Inferior parietal cortex (tissue), 1 donor: ENCODE measurements around the gene GADL1.

Source experiments
- DNase-seq: peaks from one replicate; pipeline ENCODE4 v3.0.0-alpha.2; 2016; ENCODE audit errors: extremely low spot score

GADL1 gene

GRCh38 chr3:30723211-30723610, 171.2 kb downstream of the GADL1 start:
- no peak for DNase-seq

GRCh38 chr3:30721314-30721634, 173.2 kb downstream of the GADL1 start:
- no peak for DNase-seq

GRCh38 chr3:30720586-30721313, 173.7 kb downstream of the GADL1 start:
- DNase-seq = no peak

DNA sequence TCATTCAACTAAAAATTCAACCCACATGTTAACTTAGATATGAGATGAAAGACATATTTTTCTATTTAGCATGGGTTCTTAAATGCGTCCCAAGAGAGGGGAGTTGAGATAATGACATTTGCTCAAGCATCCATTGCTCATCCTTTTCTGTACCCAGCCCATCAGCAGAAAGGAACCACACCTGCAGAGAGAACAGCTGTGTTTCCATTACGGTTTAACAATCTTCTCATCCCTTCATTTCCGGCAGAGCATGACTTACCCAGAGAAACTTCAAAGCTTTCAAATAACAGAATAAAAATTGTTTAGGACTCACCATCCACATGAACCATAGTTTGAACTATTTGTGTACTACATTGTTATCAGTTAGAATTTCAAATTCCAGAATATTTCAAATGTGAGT, 174.9 kb downstream of the GADL1 start:
- DNase-seq = no peak

DNA sequence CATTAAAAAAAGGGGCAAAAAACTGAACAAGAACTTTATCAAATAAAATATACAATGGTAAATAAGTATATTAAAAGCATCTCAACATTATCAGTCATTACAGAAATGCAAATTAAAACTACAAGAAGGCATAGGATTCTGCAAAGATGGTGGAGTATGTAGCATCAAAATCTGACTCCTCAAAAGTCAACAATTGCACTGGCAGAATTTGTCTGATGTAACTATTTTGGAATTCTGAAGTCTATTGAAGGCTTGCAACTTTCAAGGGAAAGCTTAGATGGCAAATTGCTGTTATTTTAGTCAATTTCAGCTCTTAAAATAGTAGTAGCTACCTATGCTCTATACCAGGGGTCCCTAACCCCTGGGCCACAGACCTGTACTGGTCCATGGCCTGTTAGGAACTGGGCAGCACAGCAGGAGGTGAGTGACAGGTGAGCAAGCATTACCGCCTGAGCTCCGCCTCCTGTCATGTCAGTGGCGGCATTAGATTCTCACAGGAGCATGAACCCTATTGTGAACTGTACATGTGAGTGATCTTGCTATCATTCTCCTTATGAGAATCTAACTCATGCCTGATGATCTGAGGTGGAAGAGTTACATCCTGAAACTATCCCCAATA, 180.5 kb downstream of the GADL1 start:
- no peak for DNase-seq

GRCh38 chr3:30712991-30713390, 181.5 kb downstream of the GADL1 start:
- no peak for DNase-seq

DNA sequence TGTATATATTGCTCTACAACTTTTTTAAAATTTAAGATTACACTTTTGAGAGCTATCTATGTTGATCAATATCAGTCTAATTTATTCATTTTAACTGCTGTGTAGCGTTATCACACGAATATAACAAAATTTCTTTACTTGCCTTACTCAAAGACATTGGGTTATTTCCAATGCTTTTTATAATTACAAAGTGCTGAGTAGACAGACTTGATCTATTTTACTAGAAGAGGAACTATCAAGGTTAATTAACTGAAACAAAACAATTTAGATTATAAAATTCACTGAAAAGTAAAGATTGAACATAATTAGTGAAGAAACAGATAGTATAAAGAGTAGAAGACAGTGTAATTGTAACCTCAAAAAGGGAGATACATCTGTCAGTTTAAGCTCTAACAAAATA, 182.6 kb downstream of the GADL1 start:
- no peak for DNase-seq

GRCh38 chr3:30711151-30711550, 183.3 kb downstream of the GADL1 start:
- DNase-seq = no peak

GRCh38 chr3:30710017-30710416, 184.4 kb downstream of the GADL1 start:
- DNase-seq = no peak

- no peak for DNase-seq
Observed at GRCh38 chr3:30708472-30708871, 186.0 kb downstream of the GADL1 start.

- DNase-seq = no peak
Observed at GRCh38 chr3:30707825-30708224, 186.6 kb downstream of the GADL1 start.

GRCh38 chr3:30704931-30705890, 189.2 kb downstream of the GADL1 start:
- DNase-seq = no peak

DNA sequence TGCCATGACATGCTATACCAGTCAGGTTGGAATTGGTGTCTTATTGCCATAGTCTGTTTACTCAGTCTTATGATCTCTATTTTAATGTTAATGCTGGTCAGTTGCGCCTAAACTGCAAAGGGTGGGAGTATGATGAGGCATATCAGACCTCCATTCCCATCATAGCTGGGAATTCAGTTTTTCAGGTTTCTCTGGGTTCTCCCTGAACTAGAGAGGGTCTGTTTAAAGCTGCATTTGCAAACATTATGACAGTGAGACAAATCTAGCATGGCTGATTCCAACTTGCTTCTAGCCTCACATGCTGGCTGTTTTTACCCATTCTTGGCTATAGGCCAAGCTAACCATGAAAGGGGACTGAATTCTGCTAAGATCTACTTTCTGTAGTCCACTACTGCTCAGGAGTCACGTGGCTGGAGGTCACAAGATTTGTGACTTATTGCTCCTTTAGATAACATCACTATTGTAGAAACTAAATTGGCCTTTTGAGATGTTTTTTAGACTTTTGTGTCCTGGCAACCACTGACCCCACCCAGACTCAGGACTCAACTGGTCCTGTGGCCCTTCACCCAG, 191.5 kb downstream of the GADL1 start:
- DNase-seq = no peak

DNA sequence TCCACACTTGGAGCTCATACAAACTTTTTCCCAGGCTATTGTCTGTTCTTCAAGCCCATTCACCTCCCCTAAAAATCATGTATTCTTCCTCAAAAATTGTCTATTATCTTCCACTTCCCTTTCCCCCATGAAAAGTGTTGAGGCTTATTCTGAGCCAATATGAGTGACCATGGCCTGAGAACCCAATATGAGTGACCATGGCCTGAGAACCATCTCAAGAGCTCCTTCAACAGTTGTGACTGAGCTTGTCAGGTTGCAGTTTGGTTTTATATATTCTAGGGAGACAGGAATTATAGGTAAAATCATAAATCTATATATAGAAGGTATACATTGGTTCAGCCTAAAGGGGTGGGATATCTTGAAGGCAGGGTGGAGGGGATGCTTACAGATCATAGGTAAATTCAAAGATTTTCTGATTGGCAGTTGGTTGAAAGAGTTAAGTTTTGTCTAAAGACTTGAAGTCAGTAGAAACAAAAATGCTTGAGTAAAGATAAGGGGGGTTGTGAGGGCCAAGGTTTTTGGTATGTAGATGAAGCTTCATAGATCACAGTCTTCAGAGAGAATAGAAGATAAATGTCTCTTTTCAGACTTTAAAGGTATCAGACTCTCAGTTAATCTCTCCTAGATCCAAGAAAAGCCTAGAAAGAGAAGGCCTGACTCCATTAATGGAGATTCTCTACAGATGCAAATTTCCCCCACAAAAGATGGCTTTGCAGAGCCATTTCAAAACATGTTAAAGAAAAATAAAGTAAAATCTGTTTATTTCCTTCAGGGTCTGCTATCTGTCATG, 192.2 kb downstream of the GADL1 start:
- DNase-seq = no peak

DNA sequence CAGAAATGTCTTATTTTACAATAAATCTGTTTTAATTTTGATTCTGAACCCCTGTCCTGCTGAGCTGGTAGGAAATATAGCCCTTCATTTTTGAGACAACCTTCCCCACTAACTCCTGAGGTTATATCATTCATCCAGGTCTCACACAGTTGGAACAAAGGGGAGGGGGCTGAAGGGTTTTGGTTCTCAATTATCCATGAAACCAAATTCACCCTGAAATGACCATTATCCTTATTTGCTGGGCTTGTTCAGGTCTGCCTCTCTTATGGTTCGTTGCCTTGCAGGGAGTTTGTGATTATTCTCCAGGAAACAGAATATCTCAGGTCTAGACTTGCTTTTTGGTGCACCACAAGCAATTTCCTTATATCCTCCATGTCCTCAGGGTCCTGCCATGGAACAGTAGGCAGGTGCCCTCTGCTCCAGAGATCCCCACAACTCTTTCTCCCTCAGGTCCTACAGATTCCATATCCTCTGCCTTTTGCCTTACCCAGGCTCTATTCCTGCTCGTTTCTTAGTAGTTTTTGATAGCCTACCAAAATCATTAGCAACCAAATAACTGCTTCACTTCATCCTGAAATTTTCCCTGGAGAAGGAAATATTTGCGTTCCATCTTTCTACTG, 193.6 kb downstream of the GADL1 start:
- no peak for DNase-seq

DNA sequence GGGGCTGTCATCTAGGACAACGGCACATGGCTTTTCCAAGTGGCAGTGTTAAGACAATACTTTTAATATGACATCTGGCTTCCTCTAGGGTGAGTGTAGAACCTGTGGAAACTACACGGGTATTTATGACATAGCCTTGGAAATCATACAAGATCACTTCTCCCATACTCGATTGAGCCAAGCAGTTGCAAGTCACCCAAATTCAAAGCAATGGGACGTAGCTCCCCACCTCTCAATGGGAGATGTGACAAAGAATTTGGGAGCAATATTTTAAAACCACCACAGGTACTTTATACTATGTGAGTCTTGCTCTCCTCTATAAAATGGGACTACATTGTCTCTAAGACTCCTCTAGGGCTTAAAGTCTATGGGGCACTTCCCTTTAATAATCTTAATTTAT, 194.5 kb downstream of the GADL1 start:
- DNase-seq = no peak

- DNase-seq = no peak
Observed at GRCh38 chr3:30698549-30698948, 195.9 kb downstream of the GADL1 start.

DNA sequence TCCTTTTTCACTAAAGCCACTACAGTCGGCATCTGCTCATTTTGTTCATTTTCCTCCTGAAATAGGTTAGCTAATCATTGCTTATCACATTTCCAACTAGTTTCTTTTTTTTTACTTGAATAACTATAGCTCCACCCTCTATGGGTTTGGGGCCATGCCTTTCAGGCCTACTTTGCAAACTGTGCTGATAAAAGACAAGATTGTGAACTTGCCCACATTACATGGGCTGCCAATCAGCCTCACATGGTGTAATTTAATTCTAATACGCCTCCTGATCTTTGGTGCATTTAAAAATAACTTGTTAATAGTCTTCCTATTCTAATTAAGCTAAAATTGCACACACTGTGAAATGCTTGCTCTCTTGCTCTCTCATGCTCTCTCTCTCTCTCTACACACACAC, 197.6 kb downstream of the GADL1 start:
- no peak for DNase-seq

DNA sequence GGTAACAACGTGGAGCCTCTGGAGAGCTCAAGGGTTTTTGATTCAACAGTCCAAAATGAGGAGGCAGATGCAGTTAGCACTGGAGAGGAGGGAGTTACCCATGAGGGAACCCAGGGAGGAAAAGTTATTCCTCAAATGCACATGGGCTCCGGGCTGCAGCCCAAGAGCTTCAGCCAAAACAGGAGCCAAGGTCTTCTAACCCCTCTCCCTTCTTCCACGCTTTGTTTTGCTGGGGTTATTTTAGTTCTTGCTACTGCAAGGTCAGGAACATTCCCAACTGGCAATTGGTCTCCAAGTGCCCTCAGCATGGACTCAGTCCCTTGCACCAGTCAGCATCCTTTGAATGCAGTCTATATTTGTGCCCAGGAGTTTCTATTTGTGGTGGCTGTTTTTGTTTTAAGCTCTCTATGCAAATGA, 198.1 kb downstream of the GADL1 start:
- DNase-seq = no peak

- no peak for DNase-seq
Observed at GRCh38 chr3:30695302-30696061, 199.0 kb downstream of the GADL1 start.
